Right lung (tissue), 5 donors: ENCODE data around the gene AK9. TPM values are rescaled to one million over a fixed set of nuclear protein-coding genes. Genes with fewer than 3 reads are reported as not detected.

Experiments used
- DNase-seq, 2 donors: peaks; one replicate each; pipeline ENCODE4 v3.0.0-alpha.2; 2013
- polyA plus RNA-seq, 5 donors: library from polyadenylated mRNA; unstranded; fragments of 120-200 nt; gene quantifications; one replicate each; pipeline versions ENCODE4 v1.2.1 to v1.2.3, GENCODE V29; 2013; ENCODE audit warnings: inconsistent platforms in 1 of 5, low replicate concordance in 1 of 5; ENCODE audit not compliant: insufficient read length in 5 of 5, insufficient read depth in 1 of 5

The AK9 gene
- polyA plus RNA-seq, 5 donors, result 11.5 to 18.0 (median 16.1) TPM

DNA sequence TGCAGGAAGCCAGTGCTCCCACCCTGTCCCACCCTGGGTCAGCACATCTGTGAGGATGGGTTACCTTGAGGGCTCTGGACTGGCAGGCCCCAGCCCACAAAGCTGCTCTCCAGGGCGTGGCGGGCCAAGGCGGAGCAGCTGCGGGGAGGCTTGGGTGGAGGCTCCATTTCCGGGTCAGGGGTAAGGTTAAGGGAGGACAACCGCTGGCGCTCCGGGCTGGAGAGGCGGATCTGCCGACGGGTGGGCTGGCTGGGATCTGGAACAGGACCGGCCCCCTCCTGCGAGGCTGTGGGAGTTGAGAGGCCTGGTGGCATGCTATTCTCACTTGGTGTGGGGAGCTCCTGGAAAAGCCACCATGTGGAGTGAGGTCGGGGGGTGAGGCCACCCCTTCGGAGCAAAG is 244.9 kb downstream of the AK9 start:
- DNase-seq, result no peak

DNA sequence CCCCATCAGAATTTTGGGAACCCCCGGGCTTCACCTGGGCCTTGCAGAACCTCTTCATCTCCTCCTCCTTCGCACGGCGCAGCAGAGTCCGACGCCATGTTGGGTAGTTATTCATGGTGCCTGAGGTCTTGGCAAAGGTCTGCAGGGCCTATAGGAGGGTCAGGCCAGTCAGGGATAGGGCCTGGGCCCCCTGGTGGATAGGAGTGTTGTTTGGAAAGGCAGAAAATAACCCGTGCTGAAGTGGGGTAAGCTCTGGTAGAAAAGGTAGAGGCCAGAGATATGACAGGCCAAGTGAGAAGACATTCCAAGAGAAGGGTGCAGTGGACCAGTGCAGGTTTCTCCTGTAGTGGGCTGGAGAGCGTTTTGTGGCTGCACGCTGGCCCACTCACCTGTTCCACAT is 245.6 kb downstream of the AK9 start:
- no peak for DNase-seq

DNA sequence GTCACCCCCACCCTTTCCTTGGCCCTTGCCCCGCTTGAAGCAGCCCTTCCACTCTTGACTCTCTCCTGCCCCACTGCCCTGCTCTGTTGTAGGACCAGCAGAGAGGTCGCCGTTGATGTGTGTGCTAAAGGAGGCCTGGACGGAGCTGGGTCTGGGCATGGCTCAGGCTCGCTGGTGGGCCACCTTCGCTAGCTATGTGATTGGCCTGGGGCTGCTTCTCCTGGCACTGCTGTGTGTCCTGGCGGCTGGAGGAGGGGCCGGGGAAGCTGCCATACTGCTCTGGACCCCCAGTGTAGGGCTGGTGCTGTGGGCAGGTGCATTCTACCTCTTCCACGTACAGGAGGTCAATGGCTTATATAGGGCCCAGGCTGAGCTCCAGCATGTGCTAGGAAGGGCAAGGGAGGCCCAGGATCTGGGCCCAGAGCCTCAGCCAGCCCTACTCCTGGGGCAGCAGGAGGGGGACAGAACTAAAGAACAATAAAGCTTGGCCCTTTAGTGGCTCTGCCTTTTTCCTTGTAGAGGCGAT is 247.5 kb downstream of the AK9 start:
- DNase-seq, result no peak

Other genes with a start within 250 kb of the AK9 start
- 10 to 100 TPM; 47.7 to 65.3 (median 57.3) TPM for gene MICAL1, start 235.4 kb downstream of the AK9 start, polyA plus RNA-seq
- gene ZBTB24, start 208.0 kb downstream of the AK9 start, polyA plus RNA-seq, result 10 to 100 TPM; 10.1 to 15.2 (median 13.3) TPM
- gene FIG4, start 94 bp upstream of the AK9 start, polyA plus RNA-seq, result 10 to 100 TPM; 16.0 to 23.6 (median 21.6) TPM